Hematopoietic multipotent progenitor cell treated with erythropoietin and hydrocortisone succinate and interleukin-3 and kit ligand, for 17 days (in vitro differentiated cells): Measurements from ENCODE around the gene TAMALIN.
"Not testable (repeated sequence)": the region's sequence is repeated elsewhere in the genome, so short reads cannot be mapped to it uniquely, and the experiment has no call there.

Experiments
- DNase-seq: peaks from one replicate; pipeline ENCODE4 v3.0.0-alpha.2; 2015; ENCODE audit warnings: low spot score

The TAMALIN gene

GRCh38 chr12:52006726-52007157 is at the start of gene TAMALIN:
TAMALIN (plus strand) TSS chr12:52006946; CDS start chr12:52007020, 74 bp downstream.
- DNase-seq = no peak

DNA sequence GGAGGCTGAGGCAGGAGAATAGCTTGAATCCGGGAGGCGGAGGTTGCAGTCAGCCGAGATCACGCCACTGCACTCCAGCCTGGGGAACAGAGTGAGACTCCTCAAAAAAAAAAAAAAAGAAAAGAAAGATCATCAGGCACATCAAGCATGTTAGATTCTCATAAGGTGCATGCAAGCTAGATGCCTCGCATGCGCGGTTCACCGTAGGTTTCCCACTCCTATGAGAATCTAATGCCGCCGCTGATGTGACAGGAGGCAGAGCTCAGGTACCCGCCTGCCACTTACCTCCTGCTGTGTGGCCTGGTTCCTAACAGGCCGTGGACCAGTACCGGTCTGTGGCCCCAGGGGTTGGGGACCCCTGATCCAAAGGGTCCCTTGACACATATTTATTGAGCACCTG is 48.2 kb upstream of the TAMALIN start:
- no peak for DNase-seq

DNA sequence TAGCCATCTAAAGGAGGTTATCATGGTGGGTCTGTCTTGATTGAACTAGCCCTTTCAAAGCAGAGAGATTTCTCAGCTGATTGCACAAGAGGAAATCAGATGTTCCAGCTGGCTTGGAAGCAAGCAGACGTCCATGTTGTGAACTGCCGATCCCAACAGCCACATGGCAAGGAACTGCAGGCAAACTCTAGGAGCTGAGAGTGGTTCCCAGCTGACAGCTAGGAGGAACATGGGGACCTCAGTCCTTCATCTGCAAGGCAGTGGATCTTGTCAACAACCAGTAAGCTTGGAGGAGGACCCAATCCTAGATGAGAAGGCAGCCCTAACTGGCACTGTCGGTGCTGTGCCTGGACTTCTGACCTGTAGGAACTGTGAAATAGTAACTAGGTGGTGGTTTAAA is 47.5 kb upstream of the TAMALIN start:
- DNase-seq = no peak

GRCh38 chr12:51959921-51960320 is 46.8 kb upstream of the TAMALIN start:
- no peak for DNase-seq

- no peak for DNase-seq
These were observed 46.3 kb upstream of the TAMALIN start for GRCh38 chr12:51960488-51960887.

GRCh38 chr12:51960890-51961289 is 45.9 kb upstream of the TAMALIN start:
- no peak for DNase-seq

GRCh38 chr12:51961834-51962233 is 44.9 kb upstream of the TAMALIN start:
- no peak for DNase-seq

DNA sequence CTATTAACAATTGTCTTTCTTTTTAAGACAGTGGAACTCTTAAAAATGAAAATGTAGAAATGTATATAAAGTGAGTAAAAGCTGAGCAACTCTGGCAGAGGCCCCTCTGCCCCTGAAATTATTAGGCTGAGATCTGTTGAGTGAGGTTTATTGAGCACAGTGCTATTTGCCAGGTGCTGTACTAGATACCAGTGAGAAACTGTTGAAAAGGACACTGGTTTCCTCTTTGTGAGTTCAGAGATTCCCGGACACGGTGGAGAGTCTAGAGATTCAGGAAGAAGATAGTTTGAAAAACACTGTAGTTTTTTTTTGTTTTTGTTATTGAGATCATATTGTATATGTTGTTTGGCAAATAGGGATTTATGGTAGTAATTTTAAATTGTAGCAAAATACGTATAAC is 44.0 kb upstream of the TAMALIN start:
- no peak for DNase-seq

GRCh38 chr12:51963477-51963876 is 43.3 kb upstream of the TAMALIN start:
- no peak for DNase-seq

DNA sequence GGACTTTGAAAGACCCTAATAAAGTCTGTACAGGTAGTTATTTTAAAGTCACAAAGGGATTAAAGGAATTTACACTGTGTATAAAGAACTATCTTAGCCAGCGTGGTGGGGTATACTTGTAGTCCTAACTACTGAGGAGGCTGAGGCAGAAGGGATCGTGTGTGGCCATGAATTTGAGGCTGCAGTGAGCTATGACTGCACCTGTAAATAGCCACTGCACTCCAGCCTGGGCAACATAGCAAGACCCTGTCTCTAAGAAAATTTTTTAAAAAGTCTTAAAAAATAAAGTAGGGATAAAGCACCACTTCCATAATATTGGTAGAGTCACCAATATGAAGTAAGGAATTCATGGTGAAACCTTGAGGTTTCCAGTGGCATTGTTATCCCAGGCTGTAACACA is 37.1 kb upstream of the TAMALIN start:
- DNase-seq = no peak

GRCh38 chr12:51970904-51971646 is 35.7 kb upstream of the TAMALIN start:
- DNase-seq = no peak

DNA sequence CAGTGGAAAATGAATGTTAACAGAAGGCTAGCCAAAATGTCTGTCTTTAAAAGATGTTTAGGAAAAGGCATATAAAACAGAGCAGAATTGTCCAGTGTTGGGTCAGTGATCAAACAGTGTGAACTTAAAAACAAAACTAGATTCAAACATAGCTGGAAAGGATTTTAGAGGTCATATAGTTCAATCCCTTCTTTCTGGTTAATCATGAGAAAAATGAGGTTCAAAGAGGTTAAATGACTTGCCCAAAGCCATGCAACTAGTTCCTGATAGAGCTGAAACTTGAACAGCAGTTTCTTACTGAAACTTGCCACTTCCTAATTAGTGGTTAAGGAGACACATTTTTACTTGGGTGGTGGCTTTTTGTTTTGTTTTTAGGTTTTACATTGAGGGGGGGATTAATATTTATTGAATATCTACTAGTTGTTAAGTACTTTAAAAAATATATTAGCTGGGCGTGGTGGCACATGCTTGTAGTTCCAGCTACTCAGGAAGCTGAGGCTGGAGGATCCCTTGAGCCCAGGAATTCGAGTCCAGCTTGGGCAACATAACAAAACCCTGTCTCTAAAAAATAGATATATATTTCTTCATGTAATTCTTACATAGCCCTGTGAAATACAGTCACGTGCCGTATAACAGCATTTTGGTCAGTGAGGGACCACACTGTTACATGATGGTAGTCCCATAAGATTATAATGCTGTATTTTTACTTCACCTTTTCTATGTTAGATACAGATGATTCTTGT is 34.9 kb upstream of the TAMALIN start:
- DNase-seq = no peak

DNA sequence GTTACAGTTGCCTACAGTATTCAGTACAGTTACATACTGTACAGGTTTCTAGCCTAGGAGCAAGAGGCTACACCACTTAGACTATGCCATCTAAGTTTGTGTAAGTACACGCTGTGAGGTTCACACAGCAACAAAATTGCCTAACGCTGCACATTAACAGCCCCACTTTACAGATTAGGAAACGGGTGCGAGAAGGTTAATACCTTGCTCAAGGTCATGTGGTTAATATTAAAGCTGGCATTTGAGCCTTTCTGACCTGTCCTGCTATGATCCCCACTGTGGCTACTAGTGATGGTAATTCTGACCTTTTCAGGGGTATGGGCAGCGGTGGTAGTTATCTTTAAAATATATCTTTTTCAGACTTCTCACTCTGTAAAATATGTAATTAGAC is 34.3 kb upstream of the TAMALIN start:
- no peak for DNase-seq

DNA sequence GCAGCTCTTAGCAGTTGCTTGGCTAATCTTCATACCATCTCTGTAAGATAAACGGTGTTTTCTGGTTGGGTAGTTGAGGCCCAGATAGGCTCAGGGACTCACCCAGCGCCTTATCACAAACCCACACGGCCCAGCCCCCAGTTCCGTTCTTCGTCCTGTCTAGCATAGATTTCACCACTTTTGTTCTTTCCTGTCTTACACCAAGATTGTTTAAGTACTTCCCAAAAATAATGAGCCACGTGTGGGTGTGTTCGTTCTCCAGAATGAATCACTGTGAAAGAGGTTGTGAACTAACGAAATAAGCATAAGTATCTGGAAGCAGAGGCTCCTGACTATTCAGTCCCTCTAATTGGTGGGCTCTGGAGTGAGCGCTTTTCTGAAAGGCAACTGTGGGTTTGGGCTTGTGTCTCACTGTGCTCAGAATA is 33.9 kb upstream of the TAMALIN start:
- DNase-seq = no peak

- DNase-seq = no peak
These were observed 33.2 kb upstream of the TAMALIN start for GRCh38 chr12:51973560-51973959.

- no peak for DNase-seq
These were observed 32.1 kb upstream of the TAMALIN start for GRCh38 chr12:51974646-51975045.

DNA sequence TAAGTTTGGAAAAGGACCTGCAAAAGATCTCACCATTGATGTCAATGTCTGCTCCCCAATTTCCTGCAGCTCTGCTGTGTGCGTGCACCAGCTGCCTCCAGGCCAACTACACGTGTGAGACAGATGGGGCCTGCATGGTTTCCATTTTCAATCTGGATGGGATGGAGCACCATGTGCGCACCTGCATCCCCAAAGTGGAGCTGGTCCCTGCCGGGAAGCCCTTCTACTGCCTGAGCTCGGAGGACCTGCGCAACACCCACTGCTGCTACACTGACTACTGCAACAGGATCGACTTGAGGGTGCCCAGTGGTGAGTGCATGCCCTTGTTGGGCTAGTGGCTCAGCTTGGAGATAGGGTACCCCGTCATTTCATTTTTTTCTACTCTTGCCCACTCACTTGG is 31.6 kb upstream of the TAMALIN start:
- no peak for DNase-seq

DNA sequence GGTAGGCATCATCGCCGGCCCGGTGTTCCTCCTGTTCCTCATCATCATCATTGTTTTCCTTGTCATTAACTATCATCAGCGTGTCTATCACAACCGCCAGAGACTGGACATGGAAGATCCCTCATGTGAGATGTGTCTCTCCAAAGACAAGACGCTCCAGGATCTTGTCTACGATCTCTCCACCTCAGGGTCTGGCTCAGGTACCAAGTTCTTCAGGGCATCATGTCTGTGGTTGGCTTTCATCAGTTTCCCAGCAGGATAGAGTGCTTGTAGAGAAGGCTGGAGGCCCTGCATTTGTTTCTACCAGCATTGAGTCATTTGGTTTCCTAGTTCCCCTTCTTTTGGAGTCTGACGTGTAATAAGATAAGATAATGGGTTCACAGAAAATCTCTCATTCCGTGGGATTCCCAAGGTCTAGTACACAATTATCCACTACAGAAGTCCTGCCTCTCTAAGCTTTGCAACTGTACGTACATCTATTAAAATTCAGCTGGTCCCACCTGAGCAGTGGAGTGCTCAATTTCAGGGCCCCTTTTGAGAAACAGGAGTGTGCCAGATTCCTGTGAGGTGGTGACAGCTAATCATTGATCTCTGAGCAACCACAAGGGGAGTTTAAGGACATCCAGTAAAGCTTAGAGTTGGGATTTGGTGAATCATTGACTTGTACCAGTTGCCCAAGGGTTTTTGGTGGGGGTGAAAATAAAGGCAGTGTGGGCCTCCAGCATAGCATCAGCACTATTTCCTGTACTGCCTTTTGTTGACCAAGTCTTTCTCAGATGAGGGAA is 30.2 kb upstream of the TAMALIN start:
- no peak for DNase-seq

- DNase-seq = no peak
These were observed 29.4 kb upstream of the TAMALIN start for GRCh38 chr12:51977320-51977753.

GRCh38 chr12:51979306-51979705 is 27.4 kb upstream of the TAMALIN start:
- not testable (repeated sequence) for DNase-seq

GRCh38 chr12:51980051-51980808 is 26.5 kb upstream of the TAMALIN start:
- DNase-seq = peak; percentile 75

DNA sequence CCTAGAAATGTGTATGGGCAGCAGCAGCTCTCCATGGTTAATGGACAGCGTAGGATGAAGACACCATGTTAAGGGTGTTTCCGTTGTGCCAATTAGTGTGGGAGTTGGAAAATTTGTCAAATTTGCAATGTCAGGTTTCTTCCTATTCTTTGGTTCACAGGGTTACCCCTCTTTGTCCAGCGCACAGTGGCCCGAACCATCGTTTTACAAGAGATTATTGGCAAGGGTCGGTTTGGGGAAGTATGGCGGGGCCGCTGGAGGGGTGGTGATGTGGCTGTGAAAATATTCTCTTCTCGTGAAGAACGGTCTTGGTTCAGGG is 26.0 kb upstream of the TAMALIN start:
- no peak for DNase-seq
